Measurements from ENCODE around the gene SEZ6L2.
A peak's percentile ranks its signal among the peaks of the same experiment; 100 is the strongest.
"Not testable (repeated sequence)": the region's sequence is repeated elsewhere in the genome, so short reads cannot be mapped to it uniquely, and the experiment has no call there.

Gene SEZ6L2

GRCh38 chr16:29857133-29857760 is 42.1 kb downstream of the SEZ6L2 start:
- DNase-seq (ENCODE audit: low read depth in 2 of 2) = peak in 1 of 2 experiments; percentile 13

- DNase-seq (ENCODE audit: low read depth in 2 of 2) = no peak
Observed at GRCh38 chr16:29854520-29855100, 44.7 kb downstream of the SEZ6L2 start.

GRCh38 chr16:29852654-29853053 is 46.7 kb downstream of the SEZ6L2 start:
- DNase-seq (ENCODE audit: low read depth in 2 of 2) = peak; percentile 34 to 35

- no peak for DNase-seq (ENCODE audit: low read depth in 2 of 2)
Observed at GRCh38 chr16:29850998-29851397, 48.4 kb downstream of the SEZ6L2 start.

GRCh38 chr16:29849505-29849904 is 49.8 kb downstream of the SEZ6L2 start:
- DNase-seq (ENCODE audit: low read depth in 2 of 2) = no peak

GRCh38 chr16:29848420-29849297 is 50.7 kb downstream of the SEZ6L2 start:
- no peak for DNase-seq (ENCODE audit: low read depth in 2 of 2)

- DNase-seq (ENCODE audit: low read depth in 2 of 2) = no peak
Observed at GRCh38 chr16:29845656-29846055, 53.7 kb downstream of the SEZ6L2 start.

- no peak for DNase-seq (ENCODE audit: low read depth in 2 of 2)
Observed at GRCh38 chr16:29844575-29845331, 54.6 kb downstream of the SEZ6L2 start.

GRCh38 chr16:29843931-29844330 is 55.4 kb downstream of the SEZ6L2 start:
- no peak for DNase-seq (ENCODE audit: low read depth in 2 of 2)

GRCh38 chr16:29842732-29843346 is 56.5 kb downstream of the SEZ6L2 start:
- no peak for DNase-seq (ENCODE audit: low read depth in 2 of 2)

- no peak for DNase-seq (ENCODE audit: low read depth in 2 of 2)
Observed at GRCh38 chr16:29841631-29842030, 57.7 kb downstream of the SEZ6L2 start.

- DNase-seq (ENCODE audit: low read depth in 2 of 2) = no peak
Observed at GRCh38 chr16:29840240-29840639, 59.1 kb downstream of the SEZ6L2 start.

- DNase-seq (ENCODE audit: low read depth in 2 of 2) = no peak
Observed at GRCh38 chr16:29839822-29840221, 59.5 kb downstream of the SEZ6L2 start.

- no peak for DNase-seq (ENCODE audit: low read depth in 2 of 2)
Observed at GRCh38 chr16:29837841-29838240, 61.5 kb downstream of the SEZ6L2 start.

- DNase-seq (ENCODE audit: low read depth in 2 of 2) = no peak
Observed at GRCh38 chr16:29836623-29837022, 62.7 kb downstream of the SEZ6L2 start.

- DNase-seq (ENCODE audit: low read depth in 2 of 2) = no peak
Observed at GRCh38 chr16:29835926-29836325, 63.4 kb downstream of the SEZ6L2 start.

GRCh38 chr16:29834079-29834478 is 65.3 kb downstream of the SEZ6L2 start:
- DNase-seq (ENCODE audit: low read depth in 2 of 2) = no peak

GRCh38 chr16:29833219-29833618 is 66.1 kb downstream of the SEZ6L2 start:
- not testable (repeated sequence) for DNase-seq (ENCODE audit: low read depth in 2 of 2)

- DNase-seq (ENCODE audit: low read depth in 2 of 2) = no peak
Observed at GRCh38 chr16:29831490-29831889, 67.9 kb downstream of the SEZ6L2 start.

GRCh38 chr16:29830774-29831173 is 68.6 kb downstream of the SEZ6L2 start:
- no peak for DNase-seq (ENCODE audit: low read depth in 2 of 2)

- DNase-seq (ENCODE audit: low read depth in 2 of 2) = no peak
Observed at GRCh38 chr16:29826342-29826695, 73.0 kb downstream of the SEZ6L2 start.

Data from fibroblast of skin of left biceps (primary cell).